Astrocyte (in vitro differentiated cells and primary cell): ENCODE data around the gene TMEM60.

Experiments used
- CTCF ChIP-seq: IDR thresholded peaks from 2 replicates; pipeline ENCODE4 v1.5.1; 2011; ENCODE audit warnings: low read depth, mild to moderate bottlenecking, inconsistent platforms, low read length, moderate library complexity; ENCODE audit not compliant: insufficient read depth
- EZH2 ChIP-seq: IDR thresholded peaks from 2 replicates; pipeline ENCODE4 v1.6.1; 2012; ENCODE audit warnings: mild to moderate bottlenecking, low read length, inconsistent platforms; ENCODE audit not compliant: insufficient read depth

GRCh38 chr7:77759294-77759889, 38.8 kb downstream of the TMEM60 start:
- TF ChIP-seq EZH2 (no peak), CTCF (peak; percentile 94)
